ENCODE results near the gene GABARAP.

Gene GABARAP

DNA sequence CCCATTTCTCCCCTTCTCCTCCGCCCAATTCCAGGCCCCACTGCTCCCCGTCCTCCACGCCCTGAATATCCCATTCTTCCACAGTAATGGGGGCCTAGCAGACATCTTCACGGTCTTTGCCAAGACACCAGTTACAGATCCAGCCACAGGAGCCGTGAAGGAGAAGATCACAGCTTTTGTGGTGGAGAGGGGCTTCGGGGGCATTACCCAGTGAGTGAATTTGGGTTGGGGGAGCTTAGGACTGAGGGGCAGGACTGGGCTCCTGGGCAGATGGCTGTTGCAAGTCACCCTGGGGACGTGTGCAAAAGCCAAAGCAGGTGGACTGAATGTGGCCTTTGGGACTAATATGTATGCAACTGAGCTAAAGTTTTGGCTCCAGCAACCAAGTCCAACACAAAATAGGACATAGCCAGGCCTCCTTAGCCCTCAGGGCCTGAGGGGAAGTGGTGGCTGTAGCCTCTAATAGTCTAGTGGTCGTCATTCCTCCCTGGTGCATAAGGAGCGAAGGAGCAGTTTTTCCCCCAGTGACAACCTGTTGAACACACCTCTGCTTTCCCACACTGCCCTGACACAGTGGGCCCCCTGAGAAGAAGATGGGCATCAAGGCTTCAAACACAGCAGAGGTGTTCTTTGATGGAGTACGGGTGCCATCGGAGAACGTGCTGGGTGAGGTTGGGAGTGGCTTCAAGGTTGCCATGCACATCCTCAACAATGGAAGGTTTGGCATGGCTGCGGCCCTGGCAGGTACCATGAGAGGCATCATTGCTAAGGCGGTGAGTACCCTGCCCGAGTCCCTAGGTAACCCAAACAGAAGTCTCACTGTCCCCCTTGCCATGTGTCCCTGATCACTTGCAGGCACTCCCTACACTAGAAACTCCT is 19.9 kb downstream of the GABARAP start:
- DNase-seq (ENCODE audit: low spot score): no peak

GRCh38 chr17:7221278-7222092 is 20.8 kb downstream of the GABARAP start:
- DNase-seq (ENCODE audit: low spot score): no peak

- no peak for DNase-seq (ENCODE audit: low spot score)
These were observed 21.5 kb downstream of the GABARAP start for GRCh38 chr17:7220593-7221277.

GRCh38 chr17:7219812-7220592 is 22.2 kb downstream of the GABARAP start, which contains the start of the genes ACADVL and DLG4:
Gene ACADVL, plus strand, starts transcription at chr17:7219938. Its CDS starts 47 bp downstream, at chr17:7219985.
Gene DLG4, minus strand, starts transcription at chr17:7219836.
- peak; percentile 93 for DNase-seq (ENCODE audit: low spot score)

DNA sequence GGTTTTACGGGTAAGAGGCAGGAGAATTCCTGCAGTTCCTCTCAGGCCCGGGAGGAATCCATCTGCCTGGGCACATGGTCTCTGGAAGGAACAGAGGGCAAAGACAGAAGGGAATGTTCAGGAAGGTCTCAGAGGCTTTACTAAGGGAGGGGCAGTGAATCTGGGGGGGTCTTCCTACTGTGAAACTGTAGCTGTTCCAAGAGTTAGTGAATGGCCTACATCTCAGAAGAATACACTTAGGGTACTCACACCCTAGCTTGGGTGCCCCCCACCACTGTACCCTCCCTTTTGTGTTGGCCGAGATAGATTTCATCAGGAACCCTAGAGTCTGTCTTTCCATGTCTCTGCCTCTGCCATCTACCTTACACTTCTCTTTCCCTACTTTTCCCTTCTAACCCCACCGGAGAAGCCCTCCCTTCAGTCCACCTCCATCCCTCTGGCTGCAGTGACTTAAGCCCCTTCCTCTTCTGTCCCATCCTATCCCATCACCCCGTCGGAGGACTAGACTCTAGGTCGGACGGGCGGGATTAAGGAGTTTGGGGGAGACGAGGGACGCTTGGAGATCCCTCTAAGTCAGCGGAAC is 22.9 kb downstream of the GABARAP start:
- DNase-seq (ENCODE audit: low spot score): no peak

- no peak for DNase-seq (ENCODE audit: low spot score)
These were observed 23.5 kb downstream of the GABARAP start for GRCh38 chr17:7218758-7219157.

- DNase-seq (ENCODE audit: low spot score): no peak
These were observed 24.1 kb downstream of the GABARAP start for GRCh38 chr17:7218166-7218565.

GRCh38 chr17:7217113-7217987 is 24.9 kb downstream of the GABARAP start:
- DNase-seq (ENCODE audit: low spot score): peak; percentile 80

- no peak for DNase-seq (ENCODE audit: low spot score)
These were observed 25.8 kb downstream of the GABARAP start for GRCh38 chr17:7216242-7217112.

DNA sequence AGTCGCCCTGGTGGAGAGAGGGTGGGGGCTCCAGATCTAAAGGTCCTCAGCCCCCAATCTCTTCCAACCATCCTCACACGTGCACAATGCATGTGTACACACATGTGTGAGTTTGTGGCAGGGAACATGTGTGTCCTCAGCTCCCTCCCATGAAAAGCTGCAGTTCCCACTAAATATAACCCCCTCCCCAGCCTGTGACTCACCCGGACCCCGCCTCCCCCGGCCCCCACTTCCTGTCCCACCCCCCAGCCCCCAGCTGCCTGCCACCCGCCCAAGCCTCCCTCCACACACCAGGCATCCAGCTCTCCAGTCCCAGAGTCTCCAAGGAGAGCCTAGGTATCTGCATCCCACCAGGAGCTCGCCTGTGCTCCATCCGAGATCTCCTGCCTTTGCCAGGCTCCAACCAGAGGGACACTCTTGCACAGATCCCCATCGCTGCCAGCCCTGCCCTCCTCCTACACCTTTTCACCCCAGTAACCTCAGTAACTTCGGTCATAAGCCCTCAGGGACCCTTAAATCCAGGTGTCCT is 26.5 kb downstream of the GABARAP start:
- no peak for DNase-seq (ENCODE audit: low spot score)

DNA sequence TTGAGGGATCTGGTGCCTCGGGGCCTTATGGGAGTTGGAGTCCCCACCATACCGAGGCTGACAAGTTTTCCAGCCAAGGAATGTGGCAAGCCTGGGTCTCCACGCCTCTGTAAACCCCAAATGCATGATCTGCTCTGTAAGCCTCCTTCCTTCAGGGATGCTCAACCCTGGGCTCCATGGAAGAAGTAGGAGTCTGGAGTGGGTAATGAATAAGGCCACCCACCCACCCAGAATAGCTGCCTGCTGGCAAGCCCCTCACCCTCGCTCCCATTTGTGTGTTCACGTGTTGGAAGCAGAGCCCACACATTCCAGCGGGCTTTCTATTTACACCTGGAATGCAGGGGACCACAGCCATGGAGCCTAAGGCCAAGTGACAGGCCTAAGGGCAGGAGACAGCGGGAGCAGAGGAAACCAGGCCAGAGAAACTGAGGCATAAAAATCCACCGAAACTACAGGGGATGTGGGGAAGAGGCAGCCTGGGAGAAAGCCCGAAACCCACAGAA is 27.1 kb downstream of the GABARAP start:
- no peak for DNase-seq (ENCODE audit: low spot score)

- peak; percentile 100 for DNase-seq (ENCODE audit: low spot score)
These were observed 27.7 kb downstream of the GABARAP start for GRCh38 chr17:7214300-7215135.

- peak; percentile 99 for DNase-seq (ENCODE audit: low spot score)
These were observed 28.4 kb downstream of the GABARAP start for GRCh38 chr17:7213895-7214299.

DNA sequence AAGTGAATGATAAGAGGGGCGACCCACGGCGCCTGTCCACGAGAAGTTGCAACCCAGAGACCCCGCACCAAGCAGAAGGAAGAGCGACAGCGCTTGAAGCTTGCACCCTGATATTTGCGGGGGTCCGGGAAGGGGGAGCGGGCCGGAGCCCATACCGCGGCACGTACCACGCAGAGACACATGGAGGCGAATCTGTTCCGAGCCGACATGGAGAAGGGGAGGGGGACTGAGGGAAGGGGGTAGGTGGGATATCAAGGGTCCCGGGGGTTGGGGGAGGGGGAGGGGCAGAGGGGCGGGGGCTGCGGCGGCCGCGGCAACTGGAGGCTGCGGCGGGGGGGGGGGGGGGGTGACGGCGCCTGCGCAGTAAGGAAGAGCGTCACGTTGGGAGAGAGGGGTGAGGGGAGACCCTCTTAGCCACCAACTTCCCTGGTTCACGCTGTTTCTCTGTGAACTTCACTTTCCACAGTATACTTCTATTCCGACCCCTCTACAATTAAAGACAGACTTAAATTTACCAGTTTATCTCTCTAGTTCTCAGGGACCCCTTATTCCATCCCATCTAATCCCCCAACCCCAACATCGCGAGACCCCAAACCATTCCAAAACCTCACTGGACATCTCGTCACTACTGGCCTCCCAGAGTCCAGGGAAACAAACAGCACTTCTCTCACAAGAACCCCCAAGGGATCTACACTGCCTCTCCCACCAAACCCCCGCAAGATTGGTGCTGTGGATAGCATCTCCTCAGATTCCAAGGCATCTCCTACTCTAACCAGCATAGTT is 30.6 kb downstream of the GABARAP start:
- peak; percentile 74 for DNase-seq (ENCODE audit: low spot score)

- peak; percentile 76 for DNase-seq (ENCODE audit: low spot score)
These were observed 33.3 kb downstream of the GABARAP start for GRCh38 chr17:7208754-7209460.

DNA sequence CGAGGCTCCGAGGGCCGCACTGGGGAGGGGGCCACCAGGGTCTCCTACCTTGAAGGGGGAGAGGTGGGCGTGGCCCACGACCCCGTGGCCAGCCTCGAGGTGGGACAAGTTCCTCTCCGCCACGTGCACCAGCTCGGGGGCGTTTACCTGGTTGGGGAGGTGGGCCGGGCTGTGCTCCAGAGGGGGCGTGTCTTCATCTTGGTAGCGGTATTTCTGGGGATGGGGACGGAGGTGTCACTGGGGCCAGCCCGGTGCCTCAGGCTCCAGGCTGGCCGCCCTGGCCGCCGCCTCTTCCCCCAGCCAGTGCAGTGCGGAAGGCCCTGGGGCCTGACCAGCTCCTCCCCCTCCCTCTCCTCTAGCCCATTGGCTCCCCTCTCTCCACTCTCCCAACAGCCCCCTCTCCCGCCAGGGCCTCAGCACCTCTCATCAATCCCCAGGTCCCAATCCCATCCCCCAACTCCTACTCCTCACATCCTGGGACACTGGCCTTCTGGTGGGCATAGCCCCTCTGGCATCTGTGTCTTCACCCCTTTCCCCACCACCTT is 34.1 kb downstream of the GABARAP start:
- DNase-seq (ENCODE audit: low spot score): peak; percentile 82

All from ecto neural progenitor cell (in vitro differentiated cells).